ENCODE data around the gene COA3.

Gene COA3

DNA sequence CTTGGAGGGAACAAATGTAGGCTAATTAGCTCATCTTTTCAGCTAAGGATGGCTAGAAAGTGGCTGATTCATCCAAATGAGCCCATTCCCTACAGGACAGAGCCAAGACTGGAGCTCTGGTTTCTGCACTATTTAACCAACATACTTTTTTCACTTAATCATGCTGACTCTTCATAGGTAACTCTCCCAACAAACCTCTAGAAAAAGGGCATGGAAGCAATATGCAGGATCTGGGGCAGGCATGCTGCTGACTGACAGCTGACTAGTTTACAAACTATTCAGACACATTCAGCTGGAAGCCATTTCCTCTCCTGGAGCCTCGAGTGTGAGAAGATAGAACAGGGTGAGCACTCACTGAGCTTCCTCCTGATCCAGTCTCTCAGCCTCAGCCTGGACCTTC, 19.4 kb upstream of the COA3 start:
- no peak for DNase-seq

DNA sequence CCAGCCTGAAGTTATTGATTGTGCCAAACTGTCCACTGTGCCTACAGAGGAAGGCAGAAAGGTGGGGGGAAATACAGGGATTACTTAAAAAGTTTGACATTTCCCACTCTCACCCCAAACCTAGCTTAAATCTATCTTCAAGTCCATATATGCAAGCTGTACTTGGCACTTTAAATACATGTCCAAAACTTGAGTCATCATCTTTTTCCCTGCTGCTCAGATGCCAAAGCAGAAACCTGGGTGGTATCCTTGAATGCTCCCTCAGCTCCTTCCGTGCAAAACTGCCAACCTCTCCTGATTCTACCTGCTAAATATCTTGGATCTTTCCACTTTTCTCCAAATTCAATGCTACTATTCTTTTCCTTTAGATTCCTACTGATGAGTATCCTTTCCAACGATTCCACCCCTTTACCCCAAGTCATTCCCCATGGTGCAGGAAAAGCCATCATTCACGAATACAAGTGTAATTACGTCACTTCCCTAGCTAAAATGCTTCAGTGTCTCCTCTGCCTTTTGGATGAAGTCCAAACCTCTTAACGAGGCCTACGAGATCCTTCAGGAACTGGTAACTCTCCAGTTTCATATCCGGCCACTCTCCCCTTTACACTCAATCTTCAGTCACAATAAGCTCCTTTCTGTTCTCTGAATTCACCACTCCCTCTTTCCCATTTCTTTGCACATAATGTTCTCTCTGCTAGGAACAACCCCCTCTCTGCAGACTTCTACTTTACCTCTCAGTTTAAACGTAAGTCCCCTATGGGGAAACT, 16.3 kb upstream of the COA3 start:
- DNase-seq, result no peak

DNA sequence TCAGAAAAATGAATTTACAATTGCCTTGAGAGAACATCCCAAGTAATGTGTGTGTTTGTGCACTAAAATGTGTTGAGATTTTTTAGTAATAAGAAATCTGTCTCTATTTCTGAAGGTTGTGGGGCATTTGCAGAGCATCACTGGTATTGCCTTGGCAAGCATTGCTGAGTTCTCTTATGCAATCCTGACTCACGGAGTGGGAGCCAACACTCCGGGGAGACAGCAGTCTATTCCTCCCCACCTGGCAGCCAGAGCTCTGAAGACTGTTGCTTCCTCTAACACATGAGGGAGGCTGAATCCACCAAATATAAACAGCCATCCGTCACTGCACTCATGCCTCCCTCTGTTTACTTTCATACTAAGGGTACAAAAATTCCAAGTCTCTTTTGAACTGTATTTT, 10.7 kb upstream of the COA3 start:
- DNase-seq, result no peak

DNA sequence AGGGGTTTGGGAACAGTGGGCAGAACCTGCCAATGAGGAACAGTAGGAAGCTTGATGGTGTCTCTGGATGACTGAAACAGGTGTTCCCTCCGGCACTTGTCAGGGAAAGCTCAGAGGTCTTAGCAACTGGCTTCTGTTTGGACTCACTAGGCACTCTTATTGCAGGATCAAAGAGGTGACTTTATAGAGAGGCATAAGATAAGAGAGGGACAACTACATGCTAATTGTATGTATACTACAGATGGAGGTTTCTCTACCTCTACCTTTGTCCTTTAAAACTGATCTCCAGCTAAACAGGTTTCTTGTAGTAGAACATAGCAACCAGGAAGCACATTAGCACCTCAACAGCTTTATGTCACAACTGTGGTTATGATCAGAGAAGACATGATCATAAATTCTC, 7.7 kb upstream of the COA3 start:
- DNase-seq, result no peak

DNA sequence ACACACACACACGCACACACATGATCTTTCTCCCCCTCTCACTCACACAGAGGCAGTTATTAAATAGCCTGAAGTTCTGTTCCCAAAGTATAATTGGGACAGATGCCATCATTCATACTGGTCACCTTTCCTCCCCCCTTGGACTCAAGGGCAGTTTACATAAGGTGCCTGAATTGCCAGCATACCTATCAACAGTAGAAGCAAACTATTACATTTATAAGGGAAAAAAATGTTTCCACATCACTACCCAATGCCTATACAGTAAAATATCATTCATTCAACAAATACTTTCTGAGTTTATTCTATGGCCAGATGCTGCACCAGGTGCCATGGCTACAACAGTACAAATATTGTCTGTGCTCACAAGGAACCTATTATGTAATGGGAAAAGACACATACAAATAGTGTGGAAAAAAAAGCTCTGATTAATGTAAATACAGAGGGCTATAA, 6.4 kb upstream of the COA3 start:
- no peak for DNase-seq

DNA sequence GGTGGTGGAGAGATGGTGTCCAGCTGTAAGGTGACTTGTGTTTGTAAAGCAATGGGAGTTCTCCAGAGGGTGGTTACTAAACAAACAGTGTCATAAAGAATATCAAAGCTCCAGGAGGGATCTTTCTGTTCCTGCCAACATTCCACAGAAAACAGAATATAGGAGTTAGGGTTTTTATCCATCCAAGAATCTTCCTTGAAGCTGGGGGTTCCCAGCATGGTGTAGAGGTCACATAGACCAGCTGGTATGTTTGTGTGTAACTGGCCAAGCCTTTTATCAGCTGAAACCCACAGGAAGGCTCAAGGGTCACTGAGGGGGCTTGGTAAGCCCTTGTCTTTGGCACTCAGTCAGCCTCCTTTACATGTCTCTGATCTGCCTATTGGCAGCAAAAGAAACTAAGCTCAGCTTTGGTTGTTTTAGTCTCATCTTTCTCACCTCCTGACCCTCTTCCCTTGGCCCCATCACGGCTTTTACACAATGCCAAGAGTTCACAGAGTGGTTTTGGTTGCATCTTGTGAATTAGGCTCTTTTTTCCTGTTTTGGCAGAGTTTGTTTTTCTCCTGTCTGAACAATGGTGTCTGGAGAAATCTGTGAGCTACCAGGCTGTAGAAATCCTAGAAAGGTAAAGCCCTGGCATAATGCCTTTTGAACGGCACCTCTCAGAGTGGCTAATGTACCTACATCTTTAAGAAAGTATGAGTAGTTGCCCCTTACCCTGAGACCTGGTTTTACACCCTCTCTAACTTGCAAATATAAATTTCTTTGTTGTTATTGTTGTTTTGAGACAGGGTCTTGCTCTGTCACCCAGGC, 4.8 kb upstream of the COA3 start:
- no peak for DNase-seq

DNA sequence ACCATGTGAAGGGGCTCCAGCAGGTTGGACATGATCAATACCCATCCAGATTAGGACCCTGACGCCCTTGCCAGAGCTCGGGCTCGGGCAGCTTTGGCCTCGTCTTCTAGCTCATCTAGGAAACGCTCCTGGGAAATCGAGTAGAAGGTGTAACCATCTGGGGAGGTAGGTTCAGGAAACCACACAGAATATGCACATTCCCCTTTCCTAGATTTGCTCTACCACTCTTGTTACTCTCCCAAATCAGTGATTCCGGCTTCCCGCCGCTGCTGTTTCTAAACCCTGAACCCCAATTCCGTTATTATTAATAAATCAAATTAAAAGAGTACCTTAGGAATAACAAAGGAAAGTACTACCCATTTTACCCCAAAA, 507 bp downstream of the COA3 start:
- no peak for DNase-seq

DNA sequence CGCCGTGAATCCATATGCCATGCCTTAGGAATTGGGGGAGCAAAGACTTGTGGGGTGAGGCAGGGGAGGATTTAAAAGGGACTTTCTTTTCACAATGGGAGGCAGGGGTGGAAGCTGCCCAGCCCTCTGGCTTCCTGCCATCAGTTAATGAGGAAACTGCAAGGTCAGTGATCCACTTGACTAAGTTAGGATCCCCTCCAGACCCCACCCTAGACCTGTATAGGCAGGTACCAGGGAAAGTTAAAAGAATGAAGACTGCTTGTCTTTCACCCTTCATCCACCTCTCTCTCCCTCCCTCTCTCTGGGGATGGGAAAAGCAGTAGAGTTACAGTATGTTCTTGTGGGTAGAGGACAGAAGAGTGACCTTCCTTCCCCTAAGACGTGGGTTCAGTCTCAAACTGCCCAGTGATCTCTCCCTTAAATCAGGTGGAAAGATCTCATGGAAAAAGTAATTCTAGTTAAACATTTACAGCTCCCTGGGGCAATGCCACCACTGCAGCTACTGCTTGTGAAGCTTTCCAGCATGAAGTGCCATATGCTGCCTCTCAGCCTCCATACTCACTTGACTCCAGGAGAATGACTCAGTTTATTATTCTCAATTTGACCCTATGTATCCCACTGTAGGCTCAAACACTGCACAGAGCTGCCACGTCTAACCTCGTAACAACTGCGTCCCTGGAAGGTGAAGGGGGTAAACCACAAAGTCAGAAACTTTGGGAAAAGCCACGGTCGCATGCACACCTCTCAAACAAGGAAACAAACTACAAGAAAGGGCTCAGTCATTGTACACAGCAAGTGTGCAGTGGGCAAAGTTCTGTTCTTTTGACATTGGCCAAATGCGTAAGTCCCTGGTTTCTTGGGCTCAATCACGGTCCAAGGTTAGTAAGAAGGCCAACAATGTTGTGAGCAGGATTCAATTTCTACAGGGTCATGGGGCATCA, 1.2 kb downstream of the COA3 start:
- DNase-seq, result no peak

DNA sequence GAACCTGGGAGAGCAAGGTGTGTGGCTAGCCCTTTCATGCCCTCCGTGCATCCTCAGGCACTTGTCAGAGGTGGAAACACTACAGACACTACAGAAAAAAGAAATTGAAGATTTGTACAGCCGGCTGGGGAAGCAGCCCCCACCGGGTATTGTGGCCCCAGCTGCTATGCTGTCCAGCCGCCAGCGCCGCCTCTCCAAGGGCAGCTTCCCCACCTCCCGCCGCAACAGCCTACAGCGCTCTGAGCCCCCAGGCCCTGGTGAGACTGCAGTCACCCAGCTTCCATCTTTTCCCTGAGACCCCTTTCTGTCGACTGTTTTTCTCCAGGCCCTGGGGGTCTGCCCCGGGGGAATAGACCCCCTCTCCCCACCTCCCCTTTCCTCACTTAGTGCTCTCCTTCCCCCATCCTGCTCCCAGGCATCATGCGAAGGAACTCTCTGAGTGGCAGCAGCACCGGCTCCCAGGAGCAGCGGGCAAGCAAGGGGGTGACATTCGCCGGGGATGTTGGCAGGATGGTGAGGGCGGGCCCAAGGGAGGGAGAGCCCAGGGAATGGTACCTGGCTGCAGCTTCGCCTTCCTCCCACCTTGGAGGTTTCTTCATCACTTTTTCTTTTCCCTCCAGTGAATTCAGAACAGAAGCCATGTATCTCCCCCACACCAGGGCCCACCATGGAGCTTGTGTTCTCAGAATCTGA, 2.3 kb downstream of the COA3 start:
- no peak for DNase-seq

DNA sequence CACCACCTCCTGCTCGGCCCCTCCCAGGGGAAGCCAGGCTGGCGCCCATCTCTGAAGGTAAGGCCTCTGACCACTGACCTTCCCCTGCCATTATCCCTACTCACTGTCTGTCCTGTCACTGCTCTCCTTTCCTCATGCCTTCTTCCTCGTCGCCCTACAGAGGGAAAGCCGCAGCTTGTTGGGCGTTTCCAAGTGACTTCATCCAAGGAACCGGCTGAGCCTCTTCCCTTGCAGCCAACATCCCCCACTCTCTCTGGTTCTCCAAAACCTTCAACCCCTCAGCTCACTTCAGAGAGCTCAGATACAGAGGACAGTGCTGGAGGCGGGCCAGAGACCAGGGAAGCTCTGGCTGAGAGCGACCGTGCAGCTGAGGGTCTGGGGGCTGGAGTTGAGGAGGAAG, 3.0 kb downstream of the COA3 start:
- DNase-seq, result no peak

DNA sequence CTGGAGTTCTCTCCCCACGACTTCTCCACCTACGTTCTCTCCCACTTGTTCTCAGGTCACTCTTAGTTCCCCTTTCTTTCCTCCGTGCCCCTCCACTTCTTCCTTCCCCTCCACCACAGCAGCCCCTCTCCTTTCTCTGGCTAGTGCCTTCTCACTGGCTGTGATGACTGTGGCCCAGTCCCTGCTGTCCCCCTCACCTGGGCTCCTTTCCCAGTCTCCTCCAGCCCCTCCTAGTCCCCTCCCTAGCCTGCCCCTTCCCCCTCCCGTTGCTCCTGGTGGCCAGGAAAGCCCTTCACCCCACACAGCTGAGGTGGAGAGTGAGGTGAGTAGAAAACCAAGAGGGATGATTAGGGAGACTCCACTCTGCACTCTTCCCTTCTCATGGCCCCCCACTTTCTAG, 3.4 kb downstream of the COA3 start:
- DNase-seq, result no peak

DNA sequence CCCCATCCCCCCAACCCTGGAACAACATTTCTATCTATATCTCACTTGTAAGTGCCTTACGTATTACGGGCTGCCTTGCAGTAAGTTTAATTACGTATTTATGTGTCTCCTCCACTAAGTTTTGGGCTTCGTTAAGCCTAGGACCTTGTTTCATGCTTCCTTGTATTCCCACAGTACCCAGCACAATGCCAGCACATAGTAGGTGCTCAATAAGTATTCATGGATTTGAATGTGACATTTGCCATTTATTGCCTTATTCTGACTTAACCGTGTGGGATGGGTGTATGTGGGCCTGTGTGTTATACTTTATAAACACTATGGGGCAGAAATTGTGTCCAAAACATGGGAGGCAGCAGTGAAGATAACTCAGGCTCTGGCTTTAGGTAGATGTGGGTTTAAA, 6.0 kb downstream of the COA3 start:
- no peak for DNase-seq

DNA sequence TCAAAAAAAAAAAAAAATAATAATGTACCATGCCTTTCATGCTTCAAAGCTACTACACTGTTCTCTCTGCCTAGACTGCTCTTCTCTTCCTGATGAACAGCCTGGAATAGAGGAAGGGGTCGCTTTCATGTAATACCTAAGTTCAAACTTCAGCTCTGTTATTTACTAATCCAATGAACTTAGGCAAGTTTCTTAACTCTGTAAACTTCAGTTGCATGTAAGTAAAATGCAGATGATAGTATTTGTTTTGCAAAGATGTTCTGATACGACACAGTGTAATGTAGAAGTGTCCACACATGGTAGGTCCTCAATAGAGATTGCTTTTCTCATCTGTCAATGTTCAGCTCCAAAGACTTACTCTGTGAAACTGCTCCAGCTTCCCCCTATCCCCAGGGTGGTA, 6.6 kb downstream of the COA3 start:
- no peak for DNase-seq

DNA sequence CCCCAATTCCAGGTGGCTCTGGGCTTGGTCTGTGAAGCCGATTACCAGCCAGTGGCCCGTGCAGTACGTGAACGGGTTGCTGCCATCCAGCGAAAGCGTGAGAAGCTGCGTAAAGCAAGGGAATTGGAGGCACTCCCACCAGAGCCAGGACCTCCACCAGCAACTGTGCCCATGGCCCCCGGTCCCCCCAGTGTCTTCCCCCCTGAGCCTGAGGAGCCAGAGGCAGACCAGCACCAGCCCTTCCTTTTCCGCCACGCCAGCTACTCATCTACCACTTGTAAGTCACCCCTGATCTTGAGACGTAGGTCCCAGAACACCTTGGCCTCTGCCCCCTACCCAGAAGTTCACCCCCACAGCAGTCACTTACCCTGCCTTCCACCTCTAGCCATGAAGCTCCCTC, 11.2 kb downstream of the COA3 start:
- DNase-seq, result no peak

DNA sequence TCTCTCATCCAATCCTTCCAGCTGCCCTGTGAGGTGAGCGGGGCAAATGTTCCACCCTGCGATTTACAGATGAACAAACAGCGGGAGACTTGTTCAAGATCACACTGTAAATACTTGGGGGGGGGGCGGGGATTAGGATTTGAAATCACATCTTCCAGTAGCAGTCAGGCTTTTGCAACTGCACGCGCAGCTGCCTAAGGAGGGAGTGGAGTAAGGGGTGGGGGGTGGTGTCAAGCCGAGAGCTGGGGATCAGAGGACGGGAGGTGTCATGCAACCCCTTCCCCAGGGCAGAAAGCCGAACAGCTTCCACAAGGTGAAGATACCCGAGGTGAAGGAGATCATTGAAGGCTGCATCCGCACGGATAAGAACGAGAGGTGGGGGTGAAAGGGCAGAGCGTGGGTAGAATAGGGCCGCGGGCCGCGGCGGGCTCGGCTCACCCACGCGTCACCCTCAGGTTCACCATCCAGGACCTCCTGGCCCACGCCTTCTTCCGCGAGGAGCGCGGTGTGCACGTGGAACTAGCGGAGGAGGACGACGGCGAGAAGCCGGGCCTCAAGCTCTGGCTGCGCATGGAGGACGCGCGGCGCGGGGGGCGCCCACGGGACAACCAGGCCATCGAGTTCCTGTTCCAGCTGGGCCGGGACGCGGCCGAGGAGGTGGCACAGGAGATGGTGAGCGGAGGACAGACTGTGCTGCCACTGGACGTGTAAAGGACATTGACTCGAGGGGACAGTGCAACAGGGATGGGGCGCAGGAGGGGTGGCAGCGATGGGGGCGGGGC, 13.5 kb downstream of the COA3 start:
- DNase-seq, result no peak

DNA sequence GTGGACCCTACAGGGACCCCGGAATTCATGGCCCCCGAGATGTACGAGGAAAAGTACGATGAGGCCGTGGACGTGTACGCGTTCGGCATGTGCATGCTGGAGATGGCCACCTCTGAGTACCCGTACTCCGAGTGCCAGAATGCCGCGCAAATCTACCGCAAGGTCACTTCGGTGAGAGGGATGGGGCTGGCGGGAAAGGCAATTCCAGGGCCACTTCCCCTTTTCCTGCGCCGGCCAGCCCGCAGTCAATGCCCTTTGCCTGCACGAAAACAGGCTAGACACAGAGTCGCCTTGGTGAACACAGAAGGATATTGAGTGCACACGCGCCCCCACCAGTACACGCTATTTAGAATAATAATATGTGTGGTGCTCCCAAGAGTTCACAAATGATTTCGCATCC, 14.1 kb downstream of the COA3 start:
- DNase-seq, result no peak

DNA sequence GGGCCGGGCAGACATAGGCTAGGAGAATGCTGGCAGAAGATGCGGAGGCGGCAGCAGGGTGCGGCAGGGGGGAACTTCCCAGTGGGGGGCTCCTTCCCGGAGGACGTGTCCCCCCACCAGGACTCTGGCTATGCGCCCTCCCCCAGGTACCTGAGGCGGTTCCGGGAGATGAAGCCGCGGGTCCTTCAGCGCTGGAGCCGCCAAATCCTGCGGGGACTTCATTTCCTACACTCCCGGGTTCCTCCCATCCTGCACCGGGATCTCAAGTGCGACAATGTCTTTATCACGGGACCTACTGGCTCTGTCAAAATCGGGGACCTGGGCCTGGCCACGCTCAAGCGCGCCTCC, 14.7 kb downstream of the COA3 start:
- DNase-seq, result no peak

DNA sequence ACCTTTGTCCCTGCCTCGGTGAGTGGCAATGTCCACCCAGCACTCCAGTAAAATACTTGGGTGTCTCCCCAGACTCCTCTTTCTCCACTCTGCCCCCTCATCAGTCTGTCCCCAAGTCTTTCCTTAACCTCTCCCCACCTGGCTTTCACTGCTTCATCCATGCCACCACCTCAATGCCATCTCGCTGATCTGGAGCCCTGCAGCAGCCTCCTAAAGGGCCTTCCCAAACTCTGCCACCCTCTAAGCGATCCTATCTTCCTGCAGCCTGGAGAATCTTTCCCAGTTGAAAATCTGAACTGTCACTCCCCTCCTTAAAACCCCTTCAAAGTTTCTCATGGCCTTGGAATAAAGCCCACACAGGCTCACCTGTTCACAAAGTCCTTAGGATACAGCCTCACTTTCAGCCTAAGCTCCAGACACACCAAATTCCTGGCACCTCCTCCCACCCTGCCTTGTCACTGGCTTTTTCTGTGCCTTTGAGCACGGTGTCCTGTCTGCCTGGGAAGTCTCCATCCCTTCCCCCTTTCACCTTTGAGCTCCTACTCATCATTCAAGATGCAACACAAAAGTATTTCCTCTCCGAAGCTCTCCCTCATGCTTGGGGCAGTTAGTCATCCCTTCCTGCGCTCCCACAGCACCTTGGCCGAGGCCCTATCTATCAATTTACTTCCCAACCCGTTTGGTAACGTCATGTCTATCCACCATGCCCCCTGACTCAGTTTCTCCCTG, 15.3 kb downstream of the COA3 start:
- no peak for DNase-seq

DNA sequence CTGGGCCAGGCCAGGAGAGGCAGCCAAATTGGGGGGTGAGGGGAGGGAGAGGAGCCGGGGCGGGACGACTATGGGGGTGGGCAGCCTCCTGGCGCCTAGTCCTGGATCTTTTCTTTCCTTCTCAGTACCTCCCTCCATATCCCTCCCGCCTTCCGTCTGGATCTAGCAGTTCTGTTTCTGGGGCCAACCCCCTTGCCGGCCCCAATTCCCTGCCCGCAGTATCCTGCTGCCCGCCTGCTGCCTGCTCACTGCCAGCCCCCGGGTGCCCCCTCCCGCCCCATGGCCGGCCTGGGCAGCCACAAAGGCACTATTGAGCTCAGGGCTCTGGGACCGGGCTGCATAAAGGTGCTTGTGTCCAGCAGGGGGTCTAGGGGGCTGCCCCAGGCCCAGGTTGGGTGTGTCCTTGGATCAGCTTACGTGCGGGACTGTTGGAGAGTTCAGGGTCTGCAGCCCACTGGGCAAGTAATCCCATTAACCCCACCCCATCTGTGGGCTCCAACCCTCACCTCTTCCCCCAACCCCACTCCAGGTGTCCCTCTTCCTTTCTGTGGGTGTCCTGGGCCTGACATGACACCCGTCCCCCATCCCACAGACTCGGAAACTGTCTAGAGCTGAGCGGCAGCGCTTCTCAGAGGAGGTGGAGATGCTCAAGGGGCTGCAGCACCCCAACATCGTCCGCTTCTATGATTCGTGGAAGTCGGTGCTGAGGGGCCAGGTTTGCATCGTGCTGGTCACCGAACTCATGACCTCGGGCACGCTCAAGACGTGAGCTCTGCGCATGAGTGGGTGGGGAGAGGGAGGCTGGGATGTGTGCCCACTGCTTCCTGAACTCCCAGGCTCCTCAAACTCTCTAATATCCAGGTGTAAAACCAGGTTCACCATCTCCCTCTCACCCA, 16.1 kb downstream of the COA3 start:
- DNase-seq, result no peak

DNA sequence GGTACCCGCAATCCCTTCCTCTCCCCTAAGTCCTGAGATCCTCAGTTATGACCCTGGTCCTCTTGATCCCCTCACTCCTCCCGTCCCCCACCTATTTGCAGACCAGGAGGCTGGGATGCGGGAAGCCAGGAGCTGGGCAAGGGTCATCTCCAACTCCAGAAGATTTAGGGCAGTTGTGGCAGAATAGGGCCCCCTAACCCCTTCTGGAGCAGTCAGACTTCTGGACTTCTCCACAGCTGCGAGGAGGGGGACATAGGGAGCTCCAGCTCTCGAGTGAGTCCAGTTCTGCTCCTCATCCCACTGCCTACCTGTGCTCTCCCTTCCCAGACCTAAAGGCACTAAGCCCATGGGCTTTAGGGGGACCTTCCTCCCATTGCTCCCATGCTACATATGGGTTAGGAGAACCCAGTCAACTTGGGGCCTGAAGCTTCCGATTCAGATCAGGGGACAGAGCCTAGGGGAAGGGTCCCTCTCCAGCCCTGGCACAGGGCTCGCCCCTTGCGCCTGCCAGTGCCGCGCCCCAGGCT, 16.8 kb downstream of the COA3 start:
- DNase-seq, result no peak

Data from stimulated activated CD4-positive, alpha-beta T cell treated with anti-CD3 and anti-CD28 coated beads, Interleukin-12 subunit alpha, Interleukin-12 subunit beta, amount 100 ng/mL, for 4 hours (primary cell).